OCI-LY7 (cell line): ENCODE data around the gene TKT.

Experiments
- CTCF ChIP-seq: fragments of 200-600 bp; sonication (generic); conservative IDR thresholded peaks from 2 replicates; pipeline ENCODE4 v1.5.1; 2014; ENCODE audit warnings: mild to moderate bottlenecking, antibody characterized with exemption, low read length, moderate library complexity, mixed read lengths
- EZH2phosphoT487 ChIP-seq: fragments of 200-600 bp; sonication (generic); IDR thresholded peaks from 2 replicates; pipeline ENCODE4 v1.6.1; 2018; ENCODE audit warnings: low read depth, borderline replicate concordance, mild to moderate bottlenecking, mixed run types, antibody characterized with exemption, low read length, moderate library complexity, mixed read lengths

- TF ChIP-seq CTCF (no peak), EZH2phosphoT487 (no peak)
These were observed 40.0 kb downstream of the TKT start for GRCh38 chr3:53215816-53216215.
